ENCODE results near the gene LMF1.

The LMF1 gene

GRCh38 chr16:984736-985636, 14.2 kb upstream of the LMF1 start:
- H4K20me1 ChIP-seq (ENCODE audit: insufficient read depth, low read length): no peaks in the 10 kb centered on the region
- no peak overlapping the region for H3K27ac ChIP-seq (ENCODE audit: low read length)
- no peaks in the 10 kb centered on the region for H3K4me1 ChIP-seq (ENCODE audit: low read length)
- no peak overlapping the region for H3K9ac ChIP-seq (ENCODE audit: low read length)
- TF ChIP-seq, protein P1, sequence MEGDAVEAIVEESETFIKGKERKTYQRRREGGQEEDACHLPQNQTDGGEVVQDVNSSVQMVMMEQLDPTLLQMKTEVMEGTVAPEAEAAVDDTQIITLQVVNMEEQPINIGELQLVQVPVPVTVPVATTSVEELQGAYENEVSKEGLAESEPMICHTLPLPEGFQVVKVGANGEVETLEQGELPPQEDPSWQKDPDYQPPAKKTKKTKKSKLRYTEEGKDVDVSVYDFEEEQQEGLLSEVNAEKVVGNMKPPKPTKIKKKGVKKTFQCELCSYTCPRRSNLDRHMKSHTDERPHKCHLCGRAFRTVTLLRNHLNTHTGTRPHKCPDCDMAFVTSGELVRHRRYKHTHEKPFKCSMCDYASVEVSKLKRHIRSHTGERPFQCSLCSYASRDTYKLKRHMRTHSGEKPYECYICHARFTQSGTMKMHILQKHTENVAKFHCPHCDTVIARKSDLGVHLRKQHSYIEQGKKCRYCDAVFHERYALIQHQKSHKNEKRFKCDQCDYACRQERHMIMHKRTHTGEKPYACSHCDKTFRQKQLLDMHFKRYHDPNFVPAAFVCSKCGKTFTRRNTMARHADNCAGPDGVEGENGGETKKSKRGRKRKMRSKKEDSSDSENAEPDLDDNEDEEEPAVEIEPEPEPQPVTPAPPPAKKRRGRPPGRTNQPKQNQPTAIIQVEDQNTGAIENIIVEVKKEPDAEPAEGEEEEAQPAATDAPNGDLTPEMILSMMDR (IDR thresholded peaks at IDR 0.05; ENCODE audit: low read depth, low read length): no peak
- no peak for TF ChIP-seq EZH2phosphoT487 (IDR thresholded peaks at IDR 0.05; ENCODE audit: low read depth)
- no peak overlapping the region for H3K4me2 ChIP-seq (ENCODE audit: low read length)
- no peaks in the 10 kb centered on the region for H3K36me3 ChIP-seq (replicated peaks; ENCODE audit: low read depth, low read length)
- no peak overlapping the region for H2AFZ ChIP-seq (ENCODE audit: low read depth, low read length)
- no peaks in the 10 kb centered on the region for H3K27me3 ChIP-seq (ENCODE audit: low read depth, low read length)
- H3K79me2 ChIP-seq (ENCODE audit: low read length): no peaks in the 10 kb centered on the region
- H3K4me3 ChIP-seq (ENCODE audit: low read length): no peak overlapping the region
- no peaks in the 10 kb centered on the region for H3K9me3 ChIP-seq (ENCODE audit: insufficient read depth, low read length)

DNA sequence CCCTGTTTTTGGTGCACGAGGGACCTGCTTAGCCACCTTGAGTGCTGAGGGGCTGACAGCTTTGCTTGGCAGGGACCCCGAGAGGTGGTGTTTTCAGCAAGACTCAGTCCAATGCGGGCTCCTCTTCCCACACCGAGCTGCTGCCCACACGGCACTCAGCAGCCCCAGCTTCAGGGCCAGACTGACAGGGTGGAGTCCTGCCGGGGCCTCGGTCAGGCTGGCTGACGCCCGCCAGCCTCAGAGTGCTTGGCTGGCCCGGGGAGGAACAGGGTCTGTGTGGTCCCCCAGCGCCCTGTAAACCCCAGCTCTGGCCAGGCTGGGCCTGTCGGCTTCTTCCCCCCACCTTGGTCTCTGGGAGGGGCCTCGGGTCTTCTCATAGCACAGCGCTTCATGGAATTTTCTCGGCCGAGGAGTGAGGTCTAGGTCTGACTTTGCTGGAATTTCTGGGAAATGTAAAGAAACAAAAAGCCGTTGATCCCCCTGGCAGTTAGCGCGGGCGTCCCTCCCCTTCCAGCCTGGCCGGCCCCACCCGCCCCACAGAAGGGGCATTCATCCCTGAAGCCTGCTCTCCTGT, 13.4 kb upstream of the LMF1 start:
- H3K36me3 ChIP-seq (replicated peaks; ENCODE audit: low read depth, low read length): no peaks in the 10 kb centered on the region
- H3K9me3 ChIP-seq (ENCODE audit: insufficient read depth, low read length): no peaks in the 10 kb centered on the region
- H3K4me1 ChIP-seq (ENCODE audit: low read length): no peaks in the 10 kb centered on the region
- no peak overlapping the region for H3K4me3 ChIP-seq (ENCODE audit: low read length)
- no peaks in the 10 kb centered on the region for H3K27me3 ChIP-seq (ENCODE audit: low read depth, low read length)
- no peak overlapping the region for H3K27ac ChIP-seq (ENCODE audit: low read length)
- H3K4me2 ChIP-seq (ENCODE audit: low read length): no peak overlapping the region
- H4K20me1 ChIP-seq (ENCODE audit: insufficient read depth, low read length): no peaks in the 10 kb centered on the region
- H3K9ac ChIP-seq (ENCODE audit: low read length): no peak overlapping the region
- TF ChIP-seq, protein P1 (IDR thresholded peaks at IDR 0.05; ENCODE audit: low read depth, low read length): no peak
- no peak for TF ChIP-seq EZH2phosphoT487 (IDR thresholded peaks at IDR 0.05; ENCODE audit: low read depth)
- H3K79me2 ChIP-seq (ENCODE audit: low read length): no peaks in the 10 kb centered on the region
- no peak overlapping the region for H2AFZ ChIP-seq (ENCODE audit: low read depth, low read length)

DNA sequence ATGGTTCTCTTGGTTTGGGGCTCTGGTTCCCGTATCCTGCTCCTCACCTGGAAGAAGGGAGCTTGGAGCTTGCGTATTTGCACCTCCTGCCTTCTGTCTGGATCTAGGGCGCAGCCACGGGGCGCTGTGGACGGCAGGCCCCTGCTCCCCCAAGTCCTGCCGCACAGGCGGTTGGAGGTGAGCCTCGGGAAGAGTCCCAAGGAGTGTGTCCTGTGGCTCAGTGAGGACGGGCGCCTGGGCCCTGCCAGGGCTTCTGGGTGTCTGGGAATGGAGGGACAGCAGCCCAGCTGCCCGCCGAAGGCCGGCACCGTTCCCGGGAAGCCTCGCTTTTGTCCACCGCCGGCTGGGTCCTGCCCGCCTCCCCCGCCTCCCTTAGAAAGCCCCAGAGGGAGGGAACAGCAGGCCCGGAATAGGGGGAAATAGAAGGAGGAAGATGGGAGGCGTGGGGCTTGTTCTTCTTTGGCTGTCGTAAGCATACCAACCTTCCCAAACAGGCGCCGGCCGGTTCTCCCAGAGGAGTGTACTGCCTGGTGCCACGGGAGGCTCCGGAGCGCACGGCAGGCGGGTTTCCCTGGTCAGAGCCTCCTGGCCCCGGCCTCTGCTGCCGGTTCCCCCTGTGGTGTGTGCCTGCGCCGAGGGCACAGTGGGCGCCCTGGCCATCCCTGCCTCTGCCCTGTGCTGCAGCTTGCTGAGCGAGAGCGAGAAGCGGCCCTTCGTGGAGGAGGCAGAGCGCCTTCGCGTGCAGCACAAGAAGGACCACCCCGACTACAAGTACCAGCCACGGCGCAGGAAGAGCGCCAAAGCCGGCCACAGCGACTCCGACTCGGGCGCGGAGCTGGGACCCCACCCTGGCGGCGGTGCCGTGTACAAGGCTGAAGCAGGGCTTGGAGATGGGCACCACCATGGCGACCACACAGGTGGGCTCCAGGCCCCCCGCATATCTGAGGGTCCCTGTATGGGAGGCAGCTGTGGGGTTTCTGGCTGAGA, 12.6 kb upstream of the LMF1 start:
- no peaks in the 10 kb centered on the region for H3K27me3 ChIP-seq (ENCODE audit: low read depth, low read length)
- H3K4me1 ChIP-seq (ENCODE audit: low read length): no peaks in the 10 kb centered on the region
- no peak overlapping the region for H3K4me2 ChIP-seq (ENCODE audit: low read length)
- no peaks in the 10 kb centered on the region for H3K9me3 ChIP-seq (ENCODE audit: insufficient read depth, low read length)
- H3K4me3 ChIP-seq (ENCODE audit: low read length): no peak overlapping the region
- no peak overlapping the region for H3K9ac ChIP-seq (ENCODE audit: low read length)
- no peaks in the 10 kb centered on the region for H4K20me1 ChIP-seq (ENCODE audit: insufficient read depth, low read length)
- H3K36me3 ChIP-seq (replicated peaks; ENCODE audit: low read depth, low read length): no peaks in the 10 kb centered on the region
- no peak overlapping the region for H2AFZ ChIP-seq (ENCODE audit: low read depth, low read length)
- H3K27ac ChIP-seq (ENCODE audit: low read length): no peak overlapping the region
- TF ChIP-seq, protein P1 (IDR thresholded peaks at IDR 0.05; ENCODE audit: low read depth, low read length): no peak
- no peak for TF ChIP-seq EZH2phosphoT487 (IDR thresholded peaks at IDR 0.05; ENCODE audit: low read depth)
- no peaks in the 10 kb centered on the region for H3K79me2 ChIP-seq (ENCODE audit: low read length)
